ENCODE results near the gene NTHL1.
"Not testable (repeated sequence)": the region's sequence is repeated elsewhere in the genome, so short reads cannot be mapped to it uniquely, and the experiment has no call there.

NTHL1 gene

DNA sequence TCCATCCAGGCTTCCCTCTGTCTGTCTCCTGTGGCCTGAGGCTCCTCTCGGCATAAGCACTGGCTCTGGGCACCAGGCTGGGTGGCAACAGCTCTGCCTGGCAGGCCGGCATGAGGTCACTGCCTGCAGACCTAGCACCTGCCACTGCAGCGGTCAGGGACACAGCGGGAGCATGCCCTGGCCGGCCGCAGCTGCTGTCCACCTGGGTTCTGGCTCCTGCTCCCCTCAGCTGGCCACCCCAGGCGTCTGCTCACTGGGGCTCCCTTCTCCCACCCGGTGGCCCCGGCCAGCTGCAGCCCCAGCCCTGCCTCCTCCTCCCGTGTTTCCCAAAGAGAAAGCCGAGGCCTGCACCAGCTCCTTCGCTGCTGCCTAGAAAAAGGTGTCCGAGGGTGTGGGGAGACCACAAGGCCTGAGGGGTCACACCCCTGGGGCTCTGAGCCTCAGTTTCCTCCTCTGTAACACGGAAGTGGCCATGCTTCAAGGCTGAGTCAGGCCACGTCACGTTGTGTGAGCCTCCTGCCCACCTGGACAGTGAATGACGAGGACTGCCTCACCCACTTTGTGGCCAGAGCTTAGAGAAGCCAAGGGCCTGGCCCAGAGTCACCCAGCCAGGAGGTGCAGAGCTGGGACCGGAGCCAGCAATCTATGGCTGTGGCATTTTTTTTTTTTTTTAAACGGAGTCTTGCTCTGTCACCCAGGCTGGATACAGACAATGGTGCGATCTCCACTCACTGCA lies 6.7 kb downstream of the NTHL1 start:
- no peak for DNase-seq (ENCODE audit: low read depth)

- DNase-seq (ENCODE audit: low read depth), result no peak
Measured at GRCh38 chr16:2040041-2040786, 7.4 kb downstream of the NTHL1 start.

- no peak for DNase-seq (ENCODE audit: low read depth)
Measured at GRCh38 chr16:2039274-2040031, 8.2 kb downstream of the NTHL1 start.

DNA sequence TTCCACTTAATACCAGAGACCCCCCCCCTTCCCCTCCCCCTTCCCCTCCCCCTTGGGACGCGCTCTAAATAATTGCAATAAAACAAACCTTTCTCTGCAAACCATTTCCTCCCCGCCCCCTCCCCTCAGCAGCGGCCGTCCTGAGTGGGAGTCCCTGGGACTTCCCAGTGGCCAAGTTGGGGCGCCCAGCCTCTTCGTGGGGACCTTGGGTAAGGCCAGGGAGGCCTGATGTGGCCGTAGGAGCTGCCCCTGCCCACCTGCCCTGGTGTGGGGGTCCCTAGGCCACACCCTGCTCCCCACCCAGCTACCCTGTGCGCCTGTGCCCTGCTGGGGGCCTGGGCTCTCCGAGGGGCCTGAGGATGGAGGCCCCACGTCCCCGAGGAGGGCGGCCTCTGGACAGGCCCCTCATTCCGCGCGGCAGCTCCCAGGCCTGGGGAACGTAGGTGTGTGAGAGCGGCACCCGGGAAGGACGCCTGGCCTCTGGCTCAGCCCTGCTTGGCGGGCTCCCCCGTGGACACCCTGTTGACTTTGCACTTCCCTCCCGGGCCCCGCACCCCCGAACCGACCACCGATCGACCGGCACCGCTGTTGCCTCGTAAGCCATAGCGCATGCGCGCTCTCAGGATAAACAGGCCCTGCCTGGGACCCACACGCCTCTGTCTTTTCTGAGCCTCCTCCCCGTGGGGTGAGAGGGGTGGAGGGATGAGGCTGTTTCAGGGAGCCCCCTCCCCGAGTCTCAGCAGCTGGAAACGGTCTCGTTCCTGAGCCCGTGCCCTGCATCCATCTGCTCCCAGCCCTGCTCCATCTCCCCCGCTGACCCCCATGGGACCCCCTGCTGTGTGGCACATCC lies 9.0 kb downstream of the NTHL1 start:
- DNase-seq (ENCODE audit: low read depth), result no peak

DNA sequence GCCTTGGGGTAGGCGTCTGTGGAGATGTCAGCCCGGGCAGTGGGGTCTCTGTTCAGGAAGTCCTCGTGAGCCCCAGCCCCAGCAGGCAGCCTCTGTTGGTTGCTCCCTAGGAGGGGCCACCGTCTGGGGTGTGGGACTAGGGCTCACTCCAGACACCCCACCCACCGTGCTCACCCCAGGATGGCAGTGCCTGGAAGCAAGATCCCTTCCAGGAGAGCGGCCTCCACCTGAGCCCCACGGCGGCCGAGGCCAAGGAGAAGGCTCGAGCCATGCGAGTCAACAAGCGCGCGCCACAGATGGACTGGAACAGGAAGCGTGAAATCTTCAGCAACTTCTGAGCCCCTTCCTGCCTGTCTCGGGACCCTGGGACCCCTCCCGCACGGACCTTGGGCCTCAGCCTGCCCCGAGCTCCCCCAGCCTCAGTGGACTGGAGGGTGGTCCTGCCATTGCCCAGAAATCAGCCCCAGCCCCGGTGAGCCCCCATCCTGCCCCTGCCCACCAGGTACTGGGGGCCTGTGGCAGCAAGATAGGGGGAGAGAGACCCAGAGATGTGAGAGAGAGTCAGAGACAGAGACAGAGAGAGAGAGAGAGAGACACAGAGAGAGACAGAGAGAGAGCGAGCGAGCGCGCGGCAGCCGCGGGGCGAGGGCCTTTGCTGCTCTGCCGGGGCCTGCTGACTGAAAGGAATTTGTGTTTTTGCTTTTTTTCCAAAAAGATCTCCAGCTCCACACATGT lies 9.8 kb downstream of the NTHL1 start:
- DNase-seq (ENCODE audit: low read depth), result no peak

- DNase-seq (ENCODE audit: low read depth), result no peak
Measured at GRCh38 chr16:2037115-2037514, 10.5 kb downstream of the NTHL1 start.

GRCh38 chr16:2036200-2036966 lies 11.3 kb downstream of the NTHL1 start:
- no peak for DNase-seq (ENCODE audit: low read depth)

- no peak for DNase-seq (ENCODE audit: low read depth)
Measured at GRCh38 chr16:2035431-2036199, 12.0 kb downstream of the NTHL1 start.

DNA sequence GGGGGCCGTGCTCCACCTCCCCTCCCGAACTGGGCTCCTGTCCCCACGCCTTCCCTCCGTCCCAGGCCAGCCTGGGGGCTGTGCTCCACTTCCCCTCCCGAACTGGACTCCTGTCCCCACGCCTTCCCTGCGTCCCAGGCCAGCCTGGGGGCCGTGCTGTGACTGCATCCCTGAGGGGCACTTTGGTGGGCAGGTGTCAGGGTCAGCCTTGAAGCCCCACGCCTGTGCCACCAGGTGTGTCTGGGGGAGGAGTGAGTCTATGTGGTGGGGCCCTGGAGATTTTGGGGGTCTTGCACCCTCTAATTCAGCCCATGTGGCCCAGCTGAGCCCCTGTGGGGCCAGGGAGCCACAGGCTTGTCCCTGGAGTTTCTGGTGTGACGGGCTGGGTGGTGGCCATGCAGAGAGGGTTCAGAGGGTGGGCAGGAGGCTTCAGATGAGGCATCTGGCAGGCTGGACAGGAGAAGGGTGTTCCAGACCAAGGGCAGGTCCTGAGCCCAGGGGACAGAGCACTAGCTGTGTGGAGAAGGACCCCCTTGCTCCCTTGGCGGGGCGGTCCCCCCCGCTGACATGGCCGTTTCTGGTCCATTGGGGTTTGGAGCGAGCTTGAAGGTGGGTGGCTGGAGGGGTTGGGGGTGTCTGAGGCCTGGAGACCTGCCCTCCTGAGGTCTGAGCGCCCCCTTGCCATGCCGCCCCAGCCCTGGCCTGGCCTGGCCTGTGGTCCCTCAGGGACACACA lies 12.8 kb downstream of the NTHL1 start:
- no peak for DNase-seq (ENCODE audit: low read depth)

GRCh38 chr16:2033909-2034695 lies 13.5 kb downstream of the NTHL1 start:
- not testable (repeated sequence) for DNase-seq (ENCODE audit: low read depth)

DNA sequence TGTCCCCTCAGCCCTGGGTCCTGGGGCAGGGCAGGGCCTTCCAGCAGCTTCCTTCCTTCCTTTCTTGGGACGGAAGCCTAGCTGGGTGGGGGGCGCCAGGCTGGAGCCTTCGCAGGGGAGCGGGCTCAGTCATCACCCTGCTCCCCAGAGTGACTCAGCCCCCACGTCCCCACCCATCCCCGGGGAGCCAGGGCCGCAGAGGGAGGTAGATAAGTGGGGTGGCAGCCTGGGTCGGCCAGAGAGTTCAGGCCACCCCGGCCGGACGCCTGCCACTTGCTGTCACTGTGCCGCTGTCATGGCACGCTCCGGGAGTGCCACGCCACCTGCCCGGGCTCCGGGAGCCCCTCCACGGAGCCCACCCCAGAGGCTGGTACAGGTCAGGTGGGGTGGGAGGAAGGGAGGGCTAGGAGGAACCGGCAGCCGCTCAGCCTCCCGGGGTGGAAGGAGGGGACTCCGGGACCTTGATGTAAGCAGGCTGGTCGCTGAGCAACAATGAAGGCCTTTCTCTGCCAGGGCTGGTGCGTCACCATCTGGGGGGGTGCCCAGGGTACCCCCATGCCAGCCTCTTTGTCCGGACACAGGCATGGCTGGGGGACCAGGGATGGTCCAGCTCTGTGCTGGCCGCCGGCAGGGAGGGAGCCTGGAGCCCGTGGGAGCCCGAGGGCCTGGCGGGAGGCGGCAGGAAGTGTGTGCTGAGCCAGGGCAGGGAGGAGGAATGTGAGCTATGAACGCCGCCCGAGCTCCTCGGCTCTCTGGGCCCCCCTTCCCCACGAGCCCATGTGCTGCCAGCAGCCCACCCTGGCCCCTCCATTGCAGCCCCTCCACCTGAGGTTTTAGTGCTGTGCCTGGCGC lies 14.4 kb downstream of the NTHL1 start:
- DNase-seq (ENCODE audit: low read depth), result no peak

GRCh38 chr16:2032285-2033056 lies 15.2 kb downstream of the NTHL1 start:
- DNase-seq (ENCODE audit: low read depth), result no peak

DNA sequence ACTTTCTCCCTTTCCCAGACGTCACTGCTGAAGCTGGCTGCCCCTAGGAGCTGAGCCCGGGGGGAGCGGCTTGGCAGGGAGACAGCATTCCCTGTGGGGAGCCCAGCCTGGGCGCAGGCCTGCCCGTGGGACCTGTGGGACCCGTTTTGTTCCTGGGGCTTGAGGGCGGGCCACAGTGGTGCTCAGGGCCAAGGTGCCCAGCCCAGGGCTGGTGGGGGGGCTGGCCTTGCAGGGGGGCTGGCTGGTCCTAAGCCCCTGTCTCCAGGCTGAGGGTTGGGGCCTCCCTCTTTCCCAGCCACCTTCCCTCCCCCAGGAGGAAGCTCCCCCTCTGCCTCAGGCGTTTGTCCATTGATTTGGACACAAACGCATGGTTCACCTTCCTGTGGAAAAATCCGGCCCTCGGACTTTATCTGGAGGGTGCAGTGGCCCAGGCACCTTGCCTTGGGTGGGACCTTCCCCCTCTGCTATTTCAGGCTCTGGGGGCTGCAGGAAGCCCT lies 16.5 kb downstream of the NTHL1 start:
- no peak for DNase-seq (ENCODE audit: low read depth)

DNA sequence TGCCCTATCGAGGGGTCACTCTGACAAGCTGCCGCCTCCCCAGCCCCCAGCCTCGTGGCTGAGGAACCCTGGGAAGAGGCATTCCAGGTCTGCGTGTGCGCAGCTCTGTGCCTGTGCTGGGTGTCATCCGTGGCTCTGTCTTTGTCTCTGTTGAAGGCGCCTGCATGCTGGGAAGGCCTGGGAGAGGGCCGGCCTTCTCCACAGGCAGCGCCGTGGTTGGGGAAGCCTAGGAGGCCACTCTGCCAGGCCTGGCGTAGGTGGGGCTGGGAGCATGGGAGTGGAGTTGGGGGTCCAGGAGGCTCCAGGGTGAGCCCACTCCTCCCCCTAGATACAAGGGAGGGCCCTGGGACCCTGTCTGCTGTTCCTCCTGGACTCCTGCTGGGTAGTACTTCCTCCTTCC lies 17.6 kb downstream of the NTHL1 start:
- no peak for DNase-seq (ENCODE audit: low read depth)

- DNase-seq (ENCODE audit: low read depth), result no peak
Measured at GRCh38 chr16:2029350-2029749, 18.3 kb downstream of the NTHL1 start.

DNA sequence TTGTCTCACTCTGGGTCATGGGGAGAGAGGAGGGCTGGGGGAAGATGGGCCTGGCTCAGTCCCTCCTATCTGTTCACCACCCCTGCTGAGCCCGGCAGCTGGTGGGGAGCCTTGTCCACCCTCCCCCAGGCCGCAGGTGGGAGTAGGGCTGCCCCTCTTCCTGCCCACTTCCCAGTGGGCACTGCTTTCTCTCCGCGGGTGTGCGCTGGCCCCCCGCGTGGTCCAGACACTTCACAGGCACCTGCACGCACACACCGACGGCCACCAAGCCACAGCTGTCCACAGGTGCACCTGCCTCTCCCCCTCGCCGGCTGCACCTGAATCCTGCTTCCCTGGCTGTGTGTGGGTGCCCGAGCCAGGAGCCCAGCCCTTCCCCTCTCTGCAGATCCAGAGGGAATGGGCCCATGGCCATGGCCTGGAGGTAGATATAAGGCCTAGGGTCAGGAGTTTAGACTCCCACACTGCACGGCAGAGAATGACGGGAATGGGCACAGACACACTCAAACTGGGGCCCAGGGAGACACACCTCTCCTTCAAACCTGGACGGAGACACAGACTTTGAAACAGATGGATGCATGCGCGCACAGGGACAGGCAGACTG lies 18.9 kb downstream of the NTHL1 start:
- DNase-seq (ENCODE audit: low read depth), result no peak

Measured in activated T-helper 9 cell treated with anti-CD3 and anti-CD28 coated beads, Interleukin-2, amount 50 U/mL, for 16 hours (primary cell).